Cardiac muscle cell (in vitro differentiated cells and primary cell): ENCODE measurements around the gene ETV5. TPM values are rescaled to one million over a fixed set of nuclear protein-coding genes. Genes with fewer than 3 reads are reported as not detected.

Experiments
- DNase-seq, 2 donors: peaks; one replicate each; pipeline versions ENCODE4 v3.0.0 to v3.0.0-alpha.2; 2010 to 2017; ENCODE audit warnings: low read depth in 1 of 2, low spot score in 1 of 2
- H3K27ac ChIP-seq: fragments of 200-600 bp; sonication (generic); 2 replicates; pipeline ENCODE4 v1.5.1; 2016
- H3K27me3 ChIP-seq: fragments of 200-600 bp; sonication (generic); 2 replicates; pipeline ENCODE4 v1.6.0; 2016; ENCODE audit warnings: control low read depth
- H3K36me3 ChIP-seq: fragments of 200-600 bp; sonication (generic); 2 replicates; pipeline ENCODE4 v1.5.1; 2016; ENCODE audit warnings: control low read depth
- H3K4me1 ChIP-seq: fragments of 200-600 bp; sonication (generic); 2 replicates; pipeline ENCODE4 v1.8.1; 2017; ENCODE audit warnings: low read depth, mild to moderate bottlenecking, mixed run types
- H3K4me3 ChIP-seq: fragments of 200-600 bp; sonication (generic); 2 replicates; pipeline ENCODE4 v1.5.1; 2016; ENCODE audit warnings: mild to moderate bottlenecking
- H3K9me3 ChIP-seq: fragments of 200-600 bp; sonication (generic); 2 replicates; pipeline ENCODE4 v1.5.1; 2017; ENCODE audit warnings: low read depth, mild to moderate bottlenecking, control low read depth
- CTCF ChIP-seq: IDR thresholded peaks from 2 replicates; pipeline ENCODE4 v1.5.1; 2012; ENCODE audit warnings: low read depth, mild to moderate bottlenecking, low read length
- polyA plus RNA-seq: library from polyadenylated mRNA; unstranded; fragments of >200 nt; fragmentation: Nextera tagmentation; extraction: Ambion mirVana; gene quantifications from 2 replicates; pipeline ENCODE4 v1.2.1, GENCODE V29; 2016
- total RNA-seq: library from RNA; depleted of rRNA; stranded (reverse); fragments of >200 nt; gene quantifications from 2 replicates; pipeline ENCODE4 v1.2.3, GENCODE V29; 2016

ETV5 gene
- total and polyA plus RNA-seq, 2 experiments from 2014 or later, result 16.3 to 29.3 TPM

DNA sequence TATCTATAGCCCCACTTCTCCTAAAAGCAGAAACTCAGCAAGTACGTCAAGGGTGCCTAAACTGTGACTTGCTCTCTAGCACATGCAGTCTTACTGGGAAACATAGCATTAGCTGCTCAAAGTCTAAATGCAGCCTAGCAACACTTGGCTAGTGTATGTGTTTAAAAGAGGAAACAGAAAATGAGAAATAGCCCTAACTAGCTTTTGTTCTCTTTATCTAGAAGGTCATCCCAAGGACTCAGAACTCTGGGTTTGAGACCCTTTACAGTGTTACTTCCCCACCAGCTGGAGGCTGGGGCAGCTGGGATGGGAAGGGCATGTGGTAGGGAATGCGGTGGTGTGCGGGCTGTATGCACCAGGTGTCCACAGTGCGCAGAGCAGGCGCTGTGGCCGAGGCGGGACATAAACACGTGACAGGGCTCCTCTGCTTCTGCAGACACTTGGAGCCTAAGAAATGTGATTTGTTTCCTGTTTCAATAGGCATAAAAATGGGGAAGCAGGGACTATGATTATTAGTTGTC lies 13.3 kb downstream of the ETV5 start:
- H3K4me1 ChIP-seq, result peaks cover 83% of the 10 kb centered on the region
- H3K36me3 ChIP-seq, result no peaks in the 10 kb centered on the region
- no peak for TF ChIP-seq CTCF
- H3K27me3 ChIP-seq, result no peaks in the 10 kb centered on the region
- peak overlapping the region; percentile 68 for H3K27ac ChIP-seq
- DNase-seq, result no peak
- no peak overlapping the region for H3K4me3 ChIP-seq
- H3K9me3 ChIP-seq, result no peaks in the 10 kb centered on the region

DNA sequence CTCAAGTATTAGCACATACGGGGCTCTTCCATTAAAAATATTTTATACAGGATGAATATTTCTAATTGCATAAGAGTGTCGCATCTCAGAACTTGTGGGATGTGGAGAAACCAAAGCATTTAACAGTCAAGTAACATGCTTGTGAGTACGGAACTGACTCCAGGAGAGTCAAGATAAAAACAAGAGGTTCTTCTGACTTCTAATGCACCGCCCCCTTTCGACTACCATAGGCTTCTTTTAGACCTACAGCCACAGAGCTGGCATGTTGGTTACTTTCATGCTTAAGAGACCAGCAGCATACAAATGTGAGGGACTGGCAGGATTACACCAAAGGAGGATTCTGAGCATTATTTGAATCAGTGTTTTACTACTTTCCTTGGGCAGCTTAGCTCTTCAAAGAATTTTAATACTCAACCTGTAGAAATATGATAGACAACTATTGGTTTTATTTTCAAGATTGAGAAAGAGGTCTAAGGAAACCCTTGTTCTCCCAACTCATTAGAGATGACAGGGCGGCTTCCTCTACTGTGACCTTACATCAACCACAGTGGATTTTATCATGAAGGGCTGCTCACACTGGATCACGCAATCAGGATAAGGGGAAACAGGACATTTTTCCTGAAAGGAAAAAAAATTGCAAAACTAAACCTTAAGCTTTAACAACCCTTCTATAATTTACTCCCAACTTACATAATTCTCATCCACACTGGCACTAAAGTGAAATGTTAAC lies 14.0 kb downstream of the ETV5 start:
- peak overlapping the region; percentile 68 for H3K27ac ChIP-seq
- no peak for TF ChIP-seq CTCF
- peaks cover 91% of the 10 kb centered on the region for H3K4me1 ChIP-seq
- H3K36me3 ChIP-seq, result no peaks in the 10 kb centered on the region
- DNase-seq, result peak in 1 of 2 donors; percentile 52
- H3K4me3 ChIP-seq, result no peak overlapping the region
- no peaks in the 10 kb centered on the region for H3K9me3 ChIP-seq
- H3K27me3 ChIP-seq, result no peaks in the 10 kb centered on the region

DNA sequence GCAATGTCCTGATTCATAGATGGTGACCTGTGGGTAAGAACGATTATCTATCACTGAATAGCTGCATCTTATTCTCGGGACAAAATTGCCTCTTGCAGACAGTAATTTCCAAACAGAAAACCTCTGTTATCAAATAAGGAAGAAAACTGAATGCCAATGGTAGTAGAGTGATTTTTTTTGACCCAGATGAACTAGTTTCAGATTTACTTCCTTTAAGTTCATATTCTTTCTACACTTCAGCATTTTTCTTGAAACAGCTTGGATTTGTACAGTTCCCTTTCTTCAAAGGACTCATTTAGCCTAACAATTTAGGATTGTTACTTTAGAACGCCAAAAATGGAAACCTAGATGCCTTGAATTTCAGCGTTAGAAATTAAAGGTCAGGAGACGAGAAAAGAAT lies 14.6 kb downstream of the ETV5 start:
- no peak overlapping the region for H3K27ac ChIP-seq

DNA sequence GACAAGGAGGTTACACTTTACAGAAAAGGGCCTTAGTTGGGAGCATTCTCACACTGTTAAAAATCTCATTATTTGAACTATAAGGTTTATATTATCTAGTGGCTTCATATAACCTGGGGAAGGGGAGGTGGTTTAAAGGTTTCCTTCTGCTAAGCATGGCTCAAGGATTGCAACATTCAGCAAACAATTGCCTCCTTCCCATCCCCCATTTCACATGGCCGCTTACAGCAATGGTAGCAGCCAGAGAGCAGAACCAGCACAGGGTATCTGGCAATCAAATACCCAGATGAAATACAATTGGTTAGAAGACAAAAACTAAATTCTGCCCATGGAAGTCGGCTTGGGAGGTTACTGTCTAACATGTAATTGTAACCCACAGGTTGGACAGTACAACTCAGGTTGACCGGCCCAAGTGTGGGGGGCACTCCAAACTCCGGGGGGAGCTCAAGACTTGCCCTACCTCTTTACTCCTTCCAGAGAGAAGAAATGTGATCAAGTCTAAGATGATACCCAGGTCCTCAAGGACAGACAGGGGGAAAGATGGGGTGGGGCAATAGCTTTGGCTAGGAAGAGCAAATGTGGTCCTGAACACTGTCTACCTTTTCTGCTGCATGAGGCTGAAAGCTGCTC lies 15.5 kb downstream of the ETV5 start:
- H3K36me3 ChIP-seq, result no peaks in the 10 kb centered on the region
- no peak for TF ChIP-seq CTCF
- peaks cover 93% of the 10 kb centered on the region for H3K4me1 ChIP-seq
- no peaks in the 10 kb centered on the region for H3K9me3 ChIP-seq
- no peak for DNase-seq
- H3K27ac ChIP-seq, result no peak overlapping the region
- no peaks in the 10 kb centered on the region for H3K27me3 ChIP-seq
- no peak overlapping the region for H3K4me3 ChIP-seq

More for the DNA sequence above, 14.6 kb downstream of the ETV5 start:
- no peak for TF ChIP-seq CTCF
- no peaks in the 10 kb centered on the region for H3K9me3 ChIP-seq
- H3K36me3 ChIP-seq, result no peaks in the 10 kb centered on the region
- DNase-seq, result no peak
- no peak overlapping the region for H3K4me3 ChIP-seq
- peaks cover 93% of the 10 kb centered on the region for H3K4me1 ChIP-seq
- no peaks in the 10 kb centered on the region for H3K27me3 ChIP-seq

DNA sequence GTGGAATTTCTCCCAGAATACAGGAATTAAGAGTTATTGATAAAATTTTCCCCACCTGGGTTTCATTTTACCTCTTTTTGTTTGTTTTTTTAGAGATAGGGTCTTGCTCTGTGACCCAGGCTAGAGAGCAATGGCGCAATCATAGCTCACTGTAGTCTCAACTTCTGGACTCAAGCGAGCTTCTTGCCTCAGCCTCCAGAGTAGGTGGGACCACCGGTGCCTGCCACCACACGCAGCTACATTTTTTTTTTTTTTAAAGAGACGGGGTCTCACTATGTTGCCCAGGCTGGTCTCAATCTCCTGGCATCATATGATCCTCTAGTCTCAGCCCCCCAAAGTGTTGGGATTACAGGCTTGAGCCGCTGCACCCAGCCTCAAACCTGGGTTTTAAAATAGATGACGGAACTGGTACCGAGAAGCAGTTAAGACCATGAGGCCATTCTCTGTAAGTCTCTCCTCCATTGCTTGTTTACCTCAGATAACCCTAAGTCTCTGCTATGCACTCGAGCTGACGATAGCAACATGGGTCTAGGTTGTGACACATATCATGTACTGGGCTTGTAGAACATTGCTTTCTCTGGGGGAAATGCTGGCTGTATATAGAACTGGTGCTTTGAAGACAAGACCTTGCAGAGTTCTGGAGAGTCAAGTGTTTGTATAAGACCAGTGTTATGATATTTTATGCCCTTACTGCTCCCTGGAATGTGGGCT lies 16.4 kb downstream of the ETV5 start:
- Histone ChIP-seq H3K9me3 (no peaks in the 10 kb centered on the region), H3K4me1 (peaks cover 99% of the 10 kb centered on the region), H3K4me3 (no peak overlapping the region), H3K36me3 (no peaks in the 10 kb centered on the region), H3K27ac (no peak overlapping the region), H3K27me3 (no peaks in the 10 kb centered on the region)
- DNase-seq, result no peak
- no peak for TF ChIP-seq CTCF
